HEK293T (cell line): ENCODE results near the gene GRM3.

Experiments
- CTCF ChIA-PET: fragments of 350-600 bp; formaldehyde crosslinking; extraction: SDS; loops from one replicate; lab custom pipeline; 2021; ENCODE audit warnings: antibody characterized with exemption, inconsistent platforms; lab: Yijun Ruan, JAX
- POLR2A ChIA-PET: fragments of 350-600 bp; formaldehyde crosslinking; extraction: SDS; loops from one replicate; lab custom pipeline; 2020; ENCODE audit warnings: antibody characterized with exemption, inconsistent platforms; lab: Yijun Ruan, JAX
- DNase-seq: peaks from one replicate; pipeline ENCODE4 v3.0.0; 2012; ENCODE audit warnings: mixed read lengths; ENCODE audit errors: extremely low spot score
- ARNT ChIP-seq: fragments of 450-650 bp; IDR thresholded peaks from 2 replicates; pipeline ENCODE4 v1.6.1; 2017; ENCODE audit warnings: mild to moderate bottlenecking
- BHLHE40 ChIP-seq: fragments of 450-650 bp; IDR thresholded peaks from 2 replicates; pipeline ENCODE4 v1.6.1; 2016; ENCODE audit warnings: mild to moderate bottlenecking, moderate library complexity, borderline replicate concordance
- CTBP1 ChIP-seq: fragments of 450-650 bp; IDR thresholded peaks from 2 replicates; pipeline ENCODE4 v1.6.1; 2016; ENCODE audit warnings: borderline replicate concordance
- ELF4 ChIP-seq: fragments of 450-650 bp; IDR thresholded peaks from 2 replicates; pipeline ENCODE4 v1.6.1; 2017; ENCODE audit warnings: antibody characterized with exemption
- FOXA1 ChIP-seq: fragments of 450-650 bp; IDR thresholded peaks from 2 replicates; pipeline ENCODE4 v1.6.1; 2016; ENCODE audit warnings: mild to moderate bottlenecking
- FOXK2 ChIP-seq: fragments of 450-650 bp; IDR thresholded peaks from 2 replicates; pipeline ENCODE4 v1.6.1; 2016; ENCODE audit warnings: mild to moderate bottlenecking
- FOXM1 ChIP-seq: fragments of 450-650 bp; IDR thresholded peaks from 2 replicates; pipeline ENCODE4 v1.6.1; 2017; ENCODE audit warnings: mild to moderate bottlenecking, borderline replicate concordance
- HDGF ChIP-seq: fragments of 450-650 bp; IDR thresholded peaks from 2 replicates; pipeline ENCODE4 v1.6.1; 2017; ENCODE audit warnings: antibody characterized with exemption, borderline replicate concordance
- L3MBTL2 ChIP-seq: fragments of 450-650 bp; conservative IDR thresholded peaks from 2 replicates; pipeline ENCODE4 v1.6.1; 2016; ENCODE audit warnings: mild to moderate bottlenecking
- LEF1 ChIP-seq: fragments of 450-650 bp; IDR thresholded peaks from 2 replicates; pipeline ENCODE4 v1.6.1; 2017; ENCODE audit warnings: mild to moderate bottlenecking, borderline replicate concordance
- NFRKB ChIP-seq: fragments of 450-650 bp; IDR thresholded peaks from 2 replicates; pipeline ENCODE4 v1.6.1; 2016; ENCODE audit warnings: mild to moderate bottlenecking, moderate library complexity
- PKNOX1 ChIP-seq: fragments of 450-650 bp; IDR thresholded peaks from 2 replicates; pipeline ENCODE4 v1.6.1; 2016
- SP1 ChIP-seq: fragments of 450-650 bp; IDR thresholded peaks from 2 replicates; pipeline ENCODE4 v1.6.1; 2017
- SUZ12 ChIP-seq: fragments of 450-650 bp; IDR thresholded peaks from 2 replicates; pipeline ENCODE4 v1.6.1; 2016; ENCODE audit warnings: mild to moderate bottlenecking
- TARDBP ChIP-seq: fragments of 450-650 bp; IDR thresholded peaks from 2 replicates; pipeline ENCODE4 v1.6.1; 2016
- ZNF384 ChIP-seq: fragments of 450-650 bp; IDR thresholded peaks from 2 replicates; pipeline ENCODE4 v1.6.1; 2016

Gene GRM3

DNA sequence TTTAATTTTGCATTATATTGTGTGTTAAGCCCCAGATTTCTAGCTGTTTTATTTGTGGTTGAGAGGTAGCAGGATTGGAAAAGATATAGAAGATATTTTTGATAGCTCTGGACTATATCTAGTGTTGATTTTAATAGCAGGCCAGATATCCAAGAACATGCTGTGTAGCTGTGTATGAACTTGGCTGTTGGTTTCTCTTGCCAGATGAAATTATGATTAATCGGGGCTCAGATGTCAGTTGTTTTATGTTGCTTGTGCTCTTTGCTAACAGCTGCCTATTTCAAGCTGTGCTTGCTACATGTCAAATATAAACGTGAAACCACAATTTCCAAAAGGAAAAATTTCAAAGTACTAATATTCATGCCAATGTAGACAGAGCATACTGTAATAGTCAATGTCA, 141.1 kb downstream of the GRM3 start:
- no peak for TF ChIP-seq L3MBTL2
- no peak for TF ChIP-seq SUZ12
- TF ChIP-seq NFRKB = no peak
- no peak for TF ChIP-seq CTBP1
- no peak for TF ChIP-seq SP1
- no peak for TF ChIP-seq FOXM1
- no peak for TF ChIP-seq ZNF384
- TF ChIP-seq HDGF = no peak
- TF ChIP-seq PKNOX1 = no peak
- no peak for TF ChIP-seq BHLHE40
- ChIA-PET CTCF (interaction anchor here (0.6 kb wide), 1 partner anchor 116 kb away, joined by 3 read pairs; no protein-coding TSS in a partner anchor), POLR2A (no interaction called here)
- DNase-seq = no peak

GRCh38 chr7:86785641-86786040, 141.9 kb downstream of the GRM3 start:
- ChIA-PET CTCF (no interaction called here), POLR2A (no interaction called here)
- no peak for DNase-seq
- TF ChIP-seq FOXM1 = no peak
- TF ChIP-seq HDGF = no peak
- no peak for TF ChIP-seq ZNF384
- no peak for TF ChIP-seq FOXA1
- TF ChIP-seq PKNOX1 = no peak
- TF ChIP-seq CTBP1 = no peak
- TF ChIP-seq L3MBTL2 = no peak

DNA sequence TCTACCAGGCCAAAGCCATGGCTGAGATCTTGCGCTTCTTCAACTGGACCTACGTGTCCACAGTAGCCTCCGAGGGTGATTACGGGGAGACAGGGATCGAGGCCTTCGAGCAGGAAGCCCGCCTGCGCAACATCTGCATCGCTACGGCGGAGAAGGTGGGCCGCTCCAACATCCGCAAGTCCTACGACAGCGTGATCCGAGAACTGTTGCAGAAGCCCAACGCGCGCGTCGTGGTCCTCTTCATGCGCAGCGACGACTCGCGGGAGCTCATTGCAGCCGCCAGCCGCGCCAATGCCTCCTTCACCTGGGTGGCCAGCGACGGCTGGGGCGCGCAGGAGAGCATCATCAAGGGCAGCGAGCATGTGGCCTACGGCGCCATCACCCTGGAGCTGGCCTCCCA, 142.7 kb downstream of the GRM3 start:
- CTCF ChIA-PET = no interaction called here
- TF ChIP-seq LEF1 (no peak), SUZ12 (no peak), FOXK2 (no peak), FOXA1 (no peak), HDGF (no peak), PKNOX1 (no peak), NFRKB (no peak), ELF4 (no peak), FOXM1 (no peak), BHLHE40 (no peak), L3MBTL2 (no peak), ZNF384 (no peak)
- POLR2A ChIA-PET = no interaction called here
- DNase-seq = no peak

GRCh38 chr7:86788948-86789347, 145.2 kb downstream of the GRM3 start:
- CTCF ChIA-PET = interaction anchor here (0.5 kb wide), 1 partner anchor 34 kb away, joined by 4 read pairs; no protein-coding TSS in a partner anchor
- POLR2A ChIA-PET = no interaction called here
- DNase-seq = no peak
- no peak for TF ChIP-seq TARDBP
- no peak for TF ChIP-seq SP1

- ChIA-PET CTCF (no interaction called here), POLR2A (no interaction called here)
- DNase-seq = no peak
- no peak for TF ChIP-seq FOXM1
- no peak for TF ChIP-seq FOXK2
- TF ChIP-seq PKNOX1 = no peak
Measured at GRCh38 chr7:86790383-86790782, 146.7 kb downstream of the GRM3 start.

- POLR2A ChIA-PET = no interaction called here
- TF ChIP-seq SP1 (no peak), LEF1 (no peak), TARDBP (no peak), ARNT (no peak)
Measured at GRCh38 chr7:86792260-86792659, 148.6 kb downstream of the GRM3 start.

DNA sequence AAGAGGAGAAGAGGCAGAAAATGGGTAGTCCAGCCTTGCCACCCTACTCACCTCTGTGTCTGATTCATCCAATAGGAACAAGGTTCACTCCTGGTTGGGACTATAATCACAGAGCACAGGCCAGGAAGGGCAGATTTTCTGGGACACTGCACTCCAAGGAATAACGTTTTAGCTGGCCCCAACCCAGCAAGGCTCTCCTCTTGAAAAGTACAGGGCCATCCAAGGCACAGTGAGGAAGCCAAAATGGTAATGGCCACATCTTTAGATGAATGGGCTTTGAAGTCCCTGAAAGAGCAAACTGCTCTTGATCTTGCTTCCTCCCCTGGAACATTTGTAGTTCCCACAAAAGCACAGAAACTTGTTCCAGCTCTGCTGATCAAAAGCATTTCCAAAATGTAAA, 149.4 kb downstream of the GRM3 start:
- TF ChIP-seq ARNT (no peak), FOXM1 (no peak), NFRKB (no peak), FOXK2 (no peak), TARDBP (no peak), BHLHE40 (no peak), L3MBTL2 (no peak), ELF4 (no peak), PKNOX1 (no peak), ZNF384 (no peak), CTBP1 (no peak), HDGF (no peak), SP1 (no peak), FOXA1 (no peak), LEF1 (no peak), SUZ12 (no peak)
- ChIA-PET CTCF (no interaction called here), POLR2A (no interaction called here)
- DNase-seq = no peak

More at GRCh38 chr7:86792260-86792659, 148.6 kb downstream of the GRM3 start:
- no peak for DNase-seq
- CTCF ChIA-PET = no interaction called here
